SK-N-SH treated with all-trans-retinoic acid at 6 μM for 48 hours (cell line): ENCODE measurements around the gene MALRD1.

ENCODE experiments used
- ATAC-seq: fragments of 200-7000 bp; cut with Tn5 transposase; 3 replicates; pipeline ENCODE4 v1.9.1; 2020; ENCODE audit warnings: mild to moderate bottlenecking, moderate library complexity
- ARNTL ChIP-seq: fragments of 450-650 bp; formaldehyde crosslinking; IDR thresholded peaks from 2 replicates; pipeline ENCODE4 v1.5.0; 2020; ENCODE audit warnings: low read depth, mild to moderate bottlenecking, moderate library complexity, borderline replicate concordance
- BACH2 ChIP-seq: fragments of 250-450 bp; sonication (Bioruptor Pico); IDR thresholded peaks from 2 replicates; pipeline ENCODE4 v1.9.0; 2021; ENCODE audit warnings: mild to moderate bottlenecking, borderline replicate concordance
- CSDC2 ChIP-seq: fragments of 250-450 bp; sonication (Bioruptor Pico); IDR thresholded peaks from 2 replicates; pipeline ENCODE4 v1.5.0; 2020; ENCODE audit warnings: mild to moderate bottlenecking, moderate library complexity
- ESRRG ChIP-seq: fragments of 250-450 bp; sonication (Bioruptor Pico); IDR thresholded peaks from 2 replicates; pipeline ENCODE4 v1.6.1; 2021; ENCODE audit warnings: mild to moderate bottlenecking
- ISL1 ChIP-seq: fragments of 250-450 bp; sonication (Bioruptor Pico); IDR thresholded peaks from 2 replicates; pipeline ENCODE4 v2.1.2; 2022; ENCODE audit warnings: mild to moderate bottlenecking, moderate library complexity
- OSR1 ChIP-seq: fragments of 250-450 bp; sonication (Bioruptor Pico); IDR thresholded peaks from 2 replicates; pipeline ENCODE4 v1.8.0; 2022; ENCODE audit warnings: moderate library complexity, mild to moderate bottlenecking, inconsistent platforms
- PPARA ChIP-seq: fragments of 250-450 bp; sonication (Bioruptor Pico); IDR thresholded peaks from 2 replicates; pipeline ENCODE4 v1.5.0; 2020; ENCODE audit warnings: mild to moderate bottlenecking, borderline replicate concordance
- RARB ChIP-seq: fragments of 250-450 bp; sonication (Bioruptor Pico); IDR thresholded peaks from 2 replicates; pipeline ENCODE4 v1.8.0; 2021; ENCODE audit warnings: mild to moderate bottlenecking, moderate library complexity
- TCF4 ChIP-seq: fragments of 250-450 bp; sonication (Bioruptor Pico); IDR thresholded peaks from 2 replicates; pipeline ENCODE4 v1.8.0; 2021; ENCODE audit warnings: mild to moderate bottlenecking, moderate library complexity, borderline replicate concordance
- TOX ChIP-seq: fragments of 250-450 bp; sonication (Bioruptor Pico); IDR thresholded peaks from 2 replicates; pipeline ENCODE4 v1.8.0; 2021; ENCODE audit warnings: mild to moderate bottlenecking, moderate library complexity, borderline replicate concordance
- ZFP3 ChIP-seq: fragments of 250-450 bp; sonication (Bioruptor Pico); IDR thresholded peaks from 2 replicates; pipeline ENCODE4 v1.5.0; 2020; ENCODE audit warnings: mild to moderate bottlenecking, moderate library complexity
- ZFP30 ChIP-seq: fragments of 450-650 bp; formaldehyde crosslinking; IDR thresholded peaks from 2 replicates; pipeline ENCODE4 v1.5.0; 2022; ENCODE audit warnings: mild to moderate bottlenecking, moderate library complexity
- ZNF70 ChIP-seq: fragments of 450-650 bp; formaldehyde crosslinking; IDR thresholded peaks from 2 replicates; pipeline ENCODE4 v1.5.0; 2020; ENCODE audit warnings: mild to moderate bottlenecking, moderate library complexity
- ZNF8 ChIP-seq: fragments of 450-650 bp; formaldehyde crosslinking; IDR thresholded peaks from 2 replicates; pipeline ENCODE4 v1.5.0; 2020; ENCODE audit warnings: mild to moderate bottlenecking, moderate library complexity
- TF ChIP-seq, protein P1 (sequence below): fragments of 250-450 bp; sonication (Bioruptor Pico); IDR thresholded peaks from 2 replicates; pipeline ENCODE4 v1.5.1; 2020; ENCODE audit warnings: low read depth, mild to moderate bottlenecking, moderate library complexity
- TF ChIP-seq, protein P2 (sequence below): fragments of 250-450 bp; sonication (Bioruptor Pico); IDR thresholded peaks from 2 replicates; pipeline ENCODE4 v1.8.0; 2021; ENCODE audit warnings: low read depth, mild to moderate bottlenecking, moderate library complexity, borderline replicate concordance
- TF ChIP-seq, protein P3 (sequence below): fragments of 250-450 bp; sonication (Bioruptor Pico); IDR thresholded peaks from 2 replicates; pipeline ENCODE4 v1.5.0; 2020; ENCODE audit warnings: mild to moderate bottlenecking, moderate library complexity
- TF ChIP-seq, protein P4 (sequence below): fragments of 250-450 bp; sonication (Bioruptor Pico); IDR thresholded peaks from 2 replicates; pipeline ENCODE4 v1.5.1; 2021; ENCODE audit warnings: mild to moderate bottlenecking, moderate library complexity

Gene MALRD1

DNA sequence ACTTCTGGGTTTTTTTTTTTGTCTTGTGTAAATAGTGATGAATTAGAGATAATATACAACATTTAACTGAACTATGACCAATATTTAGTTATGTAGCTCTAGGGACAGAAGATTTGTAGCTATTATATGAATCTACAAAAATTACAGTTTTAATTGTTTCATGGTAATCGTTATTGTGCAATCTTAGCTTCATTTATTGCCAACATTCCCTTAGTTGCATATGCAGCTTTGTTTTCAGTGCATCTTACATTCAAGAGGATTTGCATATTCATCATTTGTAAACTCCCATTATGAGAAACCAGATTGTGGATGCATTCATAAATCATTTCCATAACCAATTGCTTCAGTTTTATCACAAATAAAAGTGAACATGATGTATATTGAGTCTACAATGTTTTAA lies 68.8 kb downstream of the MALRD1 start:
- no peak for TF ChIP-seq ZFP3 (CRISPR knock-in tag)
- TF ChIP-seq ARNTL (CRISPR knock-in tag): no peak
- no peak for TF ChIP-seq TOX (CRISPR knock-in tag)
- TF ChIP-seq, protein P1, sequence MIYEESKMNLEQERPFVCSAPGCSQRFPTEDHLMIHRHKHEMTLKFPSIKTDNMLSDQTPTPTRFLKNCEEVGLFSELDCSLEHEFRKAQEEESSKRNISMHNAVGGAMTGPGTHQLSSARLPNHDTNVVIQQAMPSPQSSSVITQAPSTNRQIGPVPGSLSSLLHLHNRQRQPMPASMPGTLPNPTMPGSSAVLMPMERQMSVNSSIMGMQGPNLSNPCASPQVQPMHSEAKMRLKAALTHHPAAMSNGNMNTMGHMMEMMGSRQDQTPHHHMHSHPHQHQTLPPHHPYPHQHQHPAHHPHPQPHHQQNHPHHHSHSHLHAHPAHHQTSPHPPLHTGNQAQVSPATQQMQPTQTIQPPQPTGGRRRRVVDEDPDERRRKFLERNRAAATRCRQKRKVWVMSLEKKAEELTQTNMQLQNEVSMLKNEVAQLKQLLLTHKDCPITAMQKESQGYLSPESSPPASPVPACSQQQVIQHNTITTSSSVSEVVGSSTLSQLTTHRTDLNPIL: no peak
- TF ChIP-seq, protein P2, sequence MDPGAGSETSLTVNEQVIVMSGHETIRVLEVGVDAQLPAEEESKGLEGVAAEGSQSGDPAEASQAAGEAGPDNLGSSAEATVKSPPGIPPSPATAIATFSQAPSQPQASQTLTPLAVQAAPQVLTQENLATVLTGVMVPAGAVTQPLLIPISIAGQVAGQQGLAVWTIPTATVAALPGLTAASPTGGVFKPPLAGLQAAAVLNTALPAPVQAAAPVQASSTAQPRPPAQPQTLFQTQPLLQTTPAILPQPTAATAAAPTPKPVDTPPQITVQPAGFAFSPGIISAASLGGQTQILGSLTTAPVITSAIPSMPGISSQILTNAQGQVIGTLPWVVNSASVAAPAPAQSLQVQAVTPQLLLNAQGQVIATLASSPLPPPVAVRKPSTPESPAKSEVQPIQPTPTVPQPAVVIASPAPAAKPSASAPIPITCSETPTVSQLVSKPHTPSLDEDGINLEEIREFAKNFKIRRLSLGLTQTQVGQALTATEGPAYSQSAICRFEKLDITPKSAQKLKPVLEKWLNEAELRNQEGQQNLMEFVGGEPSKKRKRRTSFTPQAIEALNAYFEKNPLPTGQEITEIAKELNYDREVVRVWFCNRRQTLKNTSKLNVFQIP (CRISPR knock-in tag): no peak
- no peak for TF ChIP-seq ZNF8 (CRISPR knock-in tag)
- TF ChIP-seq, all 23 proteins: peak for 0
- no peak for ATAC-seq

DNA sequence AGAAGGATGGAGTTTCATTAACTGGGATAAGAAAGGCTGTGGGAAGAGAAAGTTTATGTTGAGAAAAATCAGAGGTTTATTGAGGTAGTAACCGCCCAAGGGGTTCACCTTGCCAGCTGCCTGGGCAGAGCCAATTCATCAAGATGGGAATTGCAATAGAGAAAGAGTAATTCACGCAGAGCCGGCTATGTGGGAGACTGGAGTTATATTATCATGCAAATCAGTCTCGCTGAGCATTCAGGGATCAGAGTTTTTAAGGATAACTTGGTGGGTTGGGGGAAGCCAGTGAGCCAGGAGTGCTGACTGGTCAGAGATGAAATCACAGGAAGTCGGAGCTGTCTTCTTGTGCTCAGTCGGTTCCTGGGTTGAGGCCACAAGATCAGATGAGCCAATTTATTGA lies 70.6 kb downstream of the MALRD1 start:
- no peak for ATAC-seq

DNA sequence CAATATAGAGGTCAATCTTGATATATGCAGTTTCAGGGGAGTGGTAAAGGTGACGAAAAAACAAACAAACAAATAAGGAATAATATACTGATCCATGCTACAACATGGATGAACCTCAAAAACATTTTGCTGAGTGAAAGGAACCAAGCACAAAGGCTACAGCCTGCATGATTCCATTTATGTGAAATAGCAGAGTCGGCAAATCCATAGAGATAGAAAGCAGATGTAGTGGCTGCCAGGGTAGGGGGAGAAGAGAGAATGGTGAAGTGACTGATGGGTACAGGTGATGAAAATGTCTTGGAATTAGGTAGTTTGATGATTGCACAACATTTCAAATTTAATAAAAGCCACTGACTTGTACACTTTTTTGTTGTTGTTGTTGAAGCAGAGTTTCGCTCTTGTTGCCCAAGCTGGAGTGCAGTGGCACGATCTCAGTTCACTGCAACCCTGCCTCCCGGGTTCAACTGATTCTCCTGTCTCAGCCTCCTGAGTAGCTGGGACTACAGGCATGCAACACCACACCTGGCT lies 71.8 kb downstream of the MALRD1 start:
- TF ChIP-seq ESRRG (no peak), TCF4 (CRISPR knock-in tag) (no peak), OSR1 (no peak), CSDC2 (CRISPR knock-in tag) (no peak), ZNF70 (CRISPR knock-in tag) (no peak)
- no peak for ATAC-seq

More for the DNA sequence above, 70.6 kb downstream of the MALRD1 start:
- no peak for TF ChIP-seq ZFP30 (CRISPR knock-in tag)
- TF ChIP-seq, protein P3, sequence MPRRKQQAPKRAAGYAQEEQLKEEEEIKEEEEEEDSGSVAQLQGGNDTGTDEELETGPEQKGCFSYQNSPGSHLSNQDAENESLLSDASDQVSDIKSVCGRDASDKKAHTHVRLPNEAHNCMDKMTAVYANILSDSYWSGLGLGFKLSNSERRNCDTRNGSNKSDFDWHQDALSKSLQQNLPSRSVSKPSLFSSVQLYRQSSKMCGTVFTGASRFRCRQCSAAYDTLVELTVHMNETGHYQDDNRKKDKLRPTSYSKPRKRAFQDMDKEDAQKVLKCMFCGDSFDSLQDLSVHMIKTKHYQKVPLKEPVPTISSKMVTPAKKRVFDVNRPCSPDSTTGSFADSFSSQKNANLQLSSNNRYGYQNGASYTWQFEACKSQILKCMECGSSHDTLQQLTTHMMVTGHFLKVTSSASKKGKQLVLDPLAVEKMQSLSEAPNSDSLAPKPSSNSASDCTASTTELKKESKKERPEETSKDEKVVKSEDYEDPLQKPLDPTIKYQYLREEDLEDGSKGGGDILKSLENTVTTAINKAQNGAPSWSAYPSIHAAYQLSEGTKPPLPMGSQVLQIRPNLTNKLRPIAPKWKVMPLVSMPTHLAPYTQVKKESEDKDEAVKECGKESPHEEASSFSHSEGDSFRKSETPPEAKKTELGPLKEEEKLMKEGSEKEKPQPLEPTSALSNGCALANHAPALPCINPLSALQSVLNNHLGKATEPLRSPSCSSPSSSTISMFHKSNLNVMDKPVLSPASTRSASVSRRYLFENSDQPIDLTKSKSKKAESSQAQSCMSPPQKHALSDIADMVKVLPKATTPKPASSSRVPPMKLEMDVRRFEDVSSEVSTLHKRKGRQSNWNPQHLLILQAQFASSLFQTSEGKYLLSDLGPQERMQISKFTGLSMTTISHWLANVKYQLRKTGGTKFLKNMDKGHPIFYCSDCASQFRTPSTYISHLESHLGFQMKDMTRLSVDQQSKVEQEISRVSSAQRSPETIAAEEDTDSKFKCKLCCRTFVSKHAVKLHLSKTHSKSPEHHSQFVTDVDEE (CRISPR knock-in tag): no peak
- no peak for TF ChIP-seq TOX (CRISPR knock-in tag)
- TF ChIP-seq, protein P2 (CRISPR knock-in tag): no peak
- no peak for TF ChIP-seq ESRRG
- TF ChIP-seq, protein P1: no peak
- no peak for TF ChIP-seq PPARA (CRISPR knock-in tag)
- no peak for TF ChIP-seq ISL1 (CRISPR knock-in tag)
- no peak for TF ChIP-seq ZFP3 (CRISPR knock-in tag)
- TF ChIP-seq OSR1: no peak
- TF ChIP-seq BACH2 (CRISPR knock-in tag): no peak
- TF ChIP-seq, protein P4, sequence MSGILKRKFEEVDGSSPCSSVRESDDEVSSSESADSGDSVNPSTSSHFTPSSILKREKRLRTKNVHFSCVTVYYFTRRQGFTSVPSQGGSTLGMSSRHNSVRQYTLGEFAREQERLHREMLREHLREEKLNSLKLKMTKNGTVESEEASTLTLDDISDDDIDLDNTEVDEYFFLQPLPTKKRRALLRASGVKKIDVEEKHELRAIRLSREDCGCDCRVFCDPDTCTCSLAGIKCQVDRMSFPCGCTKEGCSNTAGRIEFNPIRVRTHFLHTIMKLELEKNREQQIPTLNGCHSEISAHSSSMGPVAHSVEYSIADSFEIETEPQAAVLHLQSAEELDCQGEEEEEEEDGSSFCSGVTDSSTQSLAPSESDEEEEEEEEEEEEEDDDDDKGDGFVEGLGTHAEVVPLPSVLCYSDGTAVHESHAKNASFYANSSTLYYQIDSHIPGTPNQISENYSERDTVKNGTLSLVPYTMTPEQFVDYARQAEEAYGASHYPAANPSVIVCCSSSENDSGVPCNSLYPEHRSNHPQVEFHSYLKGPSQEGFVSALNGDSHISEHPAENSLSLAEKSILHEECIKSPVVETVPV (CRISPR knock-in tag): no peak
- TF ChIP-seq RARB (CRISPR knock-in tag): no peak
- TF ChIP-seq, all 23 proteins: peak for 0
